ENCODE data around the gene C17orf67.
A peak's percentile ranks its signal among the peaks of the same experiment; 100 is the strongest.

The C17orf67 gene

DNA sequence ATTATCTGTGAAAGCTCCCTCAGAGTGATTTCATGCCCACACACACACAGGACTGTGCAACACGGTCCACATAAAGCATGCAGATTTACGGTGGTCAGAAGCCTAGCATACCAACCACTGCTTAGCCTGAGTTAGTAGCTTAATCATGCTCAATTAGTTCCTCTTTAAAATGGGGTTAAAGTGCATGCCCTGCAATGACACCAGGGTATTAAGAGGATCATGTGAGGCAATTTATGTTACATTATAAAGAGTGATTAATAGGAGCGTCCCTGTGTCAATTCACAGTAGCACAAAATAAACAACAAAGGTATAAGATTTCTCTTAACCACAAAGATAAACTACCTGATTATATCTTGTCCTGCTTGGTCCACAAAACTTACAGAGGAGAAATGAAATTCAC lies 39.8 kb downstream of the C17orf67 start:
- H3K36me3 Mint-ChIP-seq (ENCODE audit: low read depth): peaks cover 5% of the 10 kb centered on the region
- H3K27me3 Mint-ChIP-seq (ENCODE audit: low read depth, poor library complexity): peaks cover 39% of the 10 kb centered on the region
- no peak for DNase-seq
- H3K9me3 Mint-ChIP-seq: peaks cover 12% of the 10 kb centered on the region
- peak overlapping the region; percentile 22 for H3K27ac Mint-ChIP-seq
- TF ChIP-seq, protein P1, sequence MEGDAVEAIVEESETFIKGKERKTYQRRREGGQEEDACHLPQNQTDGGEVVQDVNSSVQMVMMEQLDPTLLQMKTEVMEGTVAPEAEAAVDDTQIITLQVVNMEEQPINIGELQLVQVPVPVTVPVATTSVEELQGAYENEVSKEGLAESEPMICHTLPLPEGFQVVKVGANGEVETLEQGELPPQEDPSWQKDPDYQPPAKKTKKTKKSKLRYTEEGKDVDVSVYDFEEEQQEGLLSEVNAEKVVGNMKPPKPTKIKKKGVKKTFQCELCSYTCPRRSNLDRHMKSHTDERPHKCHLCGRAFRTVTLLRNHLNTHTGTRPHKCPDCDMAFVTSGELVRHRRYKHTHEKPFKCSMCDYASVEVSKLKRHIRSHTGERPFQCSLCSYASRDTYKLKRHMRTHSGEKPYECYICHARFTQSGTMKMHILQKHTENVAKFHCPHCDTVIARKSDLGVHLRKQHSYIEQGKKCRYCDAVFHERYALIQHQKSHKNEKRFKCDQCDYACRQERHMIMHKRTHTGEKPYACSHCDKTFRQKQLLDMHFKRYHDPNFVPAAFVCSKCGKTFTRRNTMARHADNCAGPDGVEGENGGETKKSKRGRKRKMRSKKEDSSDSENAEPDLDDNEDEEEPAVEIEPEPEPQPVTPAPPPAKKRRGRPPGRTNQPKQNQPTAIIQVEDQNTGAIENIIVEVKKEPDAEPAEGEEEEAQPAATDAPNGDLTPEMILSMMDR (IDR thresholded peaks at IDR 0.05): no peak
- H3K4me1 Mint-ChIP-seq: peaks cover 17% of the 10 kb centered on the region
- no peak overlapping the region for H3K4me3 Mint-ChIP-seq

DNA sequence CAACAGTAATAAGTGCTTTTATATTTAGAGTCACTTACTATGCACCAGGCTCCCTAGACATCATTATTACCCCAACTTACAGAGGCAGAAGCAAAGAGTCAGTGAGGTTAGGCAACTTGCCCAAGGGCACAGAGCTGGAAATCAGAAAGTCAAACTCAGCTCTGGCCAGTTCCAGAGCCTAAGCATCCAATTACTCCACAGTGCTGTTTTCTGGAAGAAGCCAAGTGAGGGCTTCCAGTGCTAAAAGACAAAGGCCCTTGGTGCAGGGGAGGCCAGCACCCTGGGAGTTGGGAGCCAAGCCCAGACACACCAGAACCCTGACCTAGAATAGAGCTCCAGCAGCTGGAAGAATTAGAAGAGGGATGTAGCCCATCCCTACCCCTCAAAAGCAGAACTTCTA lies 40.2 kb downstream of the C17orf67 start:
- Mint-ChIP-seq H3K4me3 (no peak overlapping the region), H3K9me3 (peaks cover 12% of the 10 kb centered on the region), H3K27ac (no peak overlapping the region), H3K27me3 (ENCODE audit: low read depth, poor library complexity) (peaks cover 41% of the 10 kb centered on the region), H3K36me3 (ENCODE audit: low read depth) (peaks cover 5% of the 10 kb centered on the region), H3K4me1 (peaks cover 13% of the 10 kb centered on the region)
- no peak for DNase-seq
- TF ChIP-seq, protein P1 (IDR thresholded peaks at IDR 0.05): no peak

DNA sequence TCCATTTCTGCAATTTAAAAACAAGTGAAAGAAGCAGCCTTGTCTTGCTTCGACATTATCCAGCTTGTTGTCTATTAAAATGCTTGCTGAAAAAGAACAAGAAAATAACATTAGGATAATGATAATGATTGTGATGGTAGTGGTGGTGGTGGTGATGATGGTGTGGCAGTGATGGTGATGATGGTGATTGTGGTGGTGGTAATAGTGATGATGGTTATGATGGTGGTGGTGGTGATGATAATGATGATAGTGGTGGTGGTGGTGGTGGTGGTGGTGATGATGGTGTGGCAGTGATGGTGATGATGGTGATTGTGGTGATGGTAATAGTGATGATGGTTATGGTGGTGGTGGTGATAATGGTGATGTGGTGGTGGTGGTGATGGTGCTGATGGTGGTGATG lies 41.5 kb downstream of the C17orf67 start:
- Mint-ChIP-seq H3K9me3 (peaks cover 12% of the 10 kb centered on the region), H3K27ac (no peak overlapping the region), H3K36me3 (ENCODE audit: low read depth) (peaks cover 5% of the 10 kb centered on the region), H3K4me3 (no peak overlapping the region), H3K27me3 (ENCODE audit: low read depth, poor library complexity) (peaks cover 32% of the 10 kb centered on the region), H3K4me1 (peaks cover 8% of the 10 kb centered on the region)
- DNase-seq: no peak
- TF ChIP-seq, protein P1 (IDR thresholded peaks at IDR 0.05): no peak

DNA sequence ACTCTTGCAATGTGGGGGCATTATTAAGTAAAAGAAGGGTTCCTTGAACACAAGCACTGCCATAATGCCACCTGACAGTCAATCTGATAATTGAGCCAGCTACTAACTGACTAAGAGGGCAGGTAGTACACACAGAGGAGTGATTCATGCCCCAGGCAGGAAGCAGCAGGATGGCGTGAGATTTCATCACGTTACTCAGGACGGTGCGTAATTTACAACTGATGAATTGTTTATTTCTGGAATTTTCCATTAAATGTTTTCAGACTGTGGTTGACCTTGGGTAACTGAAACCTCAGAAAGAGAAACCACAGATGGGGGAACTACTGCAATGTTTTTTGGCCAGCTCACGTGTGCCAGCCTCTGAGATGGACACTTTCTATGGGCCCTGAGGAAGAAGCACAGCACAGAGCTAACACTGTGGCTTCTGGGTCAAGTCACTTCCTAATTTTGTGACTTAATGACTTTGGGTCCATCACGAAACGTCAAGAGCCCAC lies 46.7 kb downstream of the C17orf67 start:
- DNase-seq: no peak
- no peak overlapping the region for H3K27ac Mint-ChIP-seq
- peaks cover 6% of the 10 kb centered on the region for H3K9me3 Mint-ChIP-seq
- peaks cover under 1% of the 10 kb centered on the region for H3K36me3 Mint-ChIP-seq (ENCODE audit: low read depth)
- TF ChIP-seq, protein P1 (IDR thresholded peaks at IDR 0.05): no peak
- no peak overlapping the region for H3K4me3 Mint-ChIP-seq
- H3K4me1 Mint-ChIP-seq: peaks cover 5% of the 10 kb centered on the region
- H3K27me3 Mint-ChIP-seq (ENCODE audit: low read depth, poor library complexity): peaks cover 37% of the 10 kb centered on the region

DNA sequence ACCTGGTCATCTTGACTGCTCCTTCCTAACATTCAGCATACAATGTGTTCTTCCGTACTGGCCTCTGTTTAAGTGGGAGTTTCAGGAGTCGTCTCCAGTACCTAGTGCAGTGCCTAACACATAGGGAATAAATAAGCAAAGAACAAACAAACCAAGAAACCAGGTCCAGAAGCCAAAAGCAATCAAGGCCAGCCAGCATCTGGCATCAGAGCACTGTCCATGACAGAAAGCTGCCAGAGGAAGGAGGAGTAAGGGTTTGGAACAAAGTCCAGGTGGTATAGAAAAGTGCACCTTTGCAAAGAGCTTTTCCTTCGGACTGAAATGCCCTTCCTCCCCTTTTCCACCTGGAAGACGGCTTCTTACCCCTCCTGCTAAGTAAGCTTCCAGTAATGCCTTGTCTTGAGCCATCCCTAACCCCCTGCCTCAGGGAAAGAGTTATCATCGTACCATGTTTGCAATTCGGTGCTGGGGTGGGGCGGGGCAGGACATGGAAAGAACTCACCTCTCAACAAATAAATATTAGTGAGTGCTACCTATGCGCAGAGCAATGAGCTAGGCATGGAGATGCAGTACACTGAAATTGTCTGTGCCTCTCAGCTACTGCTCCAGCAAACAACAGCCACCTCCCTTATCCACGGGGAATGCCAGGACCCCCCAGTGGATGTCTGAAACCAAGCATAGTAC lies 47.6 kb downstream of the C17orf67 start:
- H3K9me3 Mint-ChIP-seq: no peaks in the 10 kb centered on the region

More for the DNA sequence above, 47.6 kb downstream of the C17orf67 start:
- Mint-ChIP-seq H3K27me3 (ENCODE audit: low read depth, poor library complexity) (peaks cover 41% of the 10 kb centered on the region), H3K4me1 (peaks cover 9% of the 10 kb centered on the region), H3K36me3 (ENCODE audit: low read depth) (no peaks in the 10 kb centered on the region), H3K27ac (no peak overlapping the region), H3K4me3 (no peak overlapping the region)
- TF ChIP-seq, protein P1 (IDR thresholded peaks at IDR 0.05): no peak
- no peak for DNase-seq
